H9 (cell line): ENCODE measurements around the gene DCTN3. TPM values are rescaled to one million over a fixed set of nuclear protein-coding genes. Genes with fewer than 3 reads are reported as not detected.
A peak's percentile ranks its signal among the peaks of the same experiment; 100 is the strongest.

Experiments
- DNase-seq: peaks from one replicate; pipeline ENCODE4 v3.0.0-alpha.2; 2017
- H2AFZ ChIP-seq: one replicate; pipeline ENCODE4 v1.6.1; 2013; ENCODE audit warnings: mild to moderate bottlenecking, low read length, control low read depth, moderate library complexity
- H2AK5ac ChIP-seq: 2 replicates; pipeline ENCODE4 v1.6.1; 2013; ENCODE audit warnings: low read length, control low read depth, mixed read lengths; ENCODE audit not compliant: insufficient read length
- H2BK120ac ChIP-seq: one replicate; pipeline ENCODE4 v1.6.1; 2013; ENCODE audit warnings: low read depth, mild to moderate bottlenecking, low read length, control low read depth, inconsistent platforms; ENCODE audit not compliant: poor library complexity, severe bottlenecking
- H2BK12ac ChIP-seq: 2 replicates; pipeline ENCODE4 v1.6.1; 2013; ENCODE audit warnings: low read length, control low read depth, mixed read lengths, low read depth; ENCODE audit not compliant: insufficient read length
- H2BK15ac ChIP-seq: 2 replicates; pipeline ENCODE4 v1.6.1; 2013; ENCODE audit warnings: low read depth, low read length, control low read depth
- H2BK20ac ChIP-seq: one replicate; pipeline ENCODE4 v1.6.1; 2013; ENCODE audit warnings: low read depth, mild to moderate bottlenecking, low read length, control low read depth, inconsistent platforms; ENCODE audit not compliant: poor library complexity, severe bottlenecking
- H2BK5ac ChIP-seq: 2 replicates; pipeline ENCODE4 v1.6.1; 2013; ENCODE audit warnings: low read length, control low read depth, mixed read lengths; ENCODE audit not compliant: insufficient read length
- H3K14ac ChIP-seq: 2 replicates; pipeline ENCODE4 v1.6.1; 2013; ENCODE audit warnings: low read length, control low read depth; ENCODE audit not compliant: insufficient read depth
- H3K18ac ChIP-seq: 2 replicates; pipeline ENCODE4 v1.6.1; 2013; ENCODE audit warnings: low read depth, mild to moderate bottlenecking, mixed read lengths, low read length, control low read depth; ENCODE audit not compliant: insufficient read length
- H3K23ac ChIP-seq: 2 replicates; pipeline ENCODE4 v1.6.1; 2013; ENCODE audit warnings: low read length, control low read depth, mixed read lengths, low read depth; ENCODE audit not compliant: insufficient read length
- H3K23me2 ChIP-seq: 2 replicates; pipeline ENCODE4 v1.6.1; 2013; ENCODE audit warnings: low read depth, mild to moderate bottlenecking, mixed read lengths, low read length, control low read depth; ENCODE audit not compliant: insufficient read length, poor library complexity, severe bottlenecking
- H3K27ac ChIP-seq: 2 replicates; pipeline ENCODE4 v1.5.1; 2013; ENCODE audit warnings: low read length, control low read depth, mixed read lengths, low read depth; ENCODE audit not compliant: insufficient read length
- H3K27me3 ChIP-seq: 2 replicates; pipeline ENCODE4 v1.6.1; 2013; ENCODE audit warnings: low read length, control low read depth, inconsistent platforms; ENCODE audit not compliant: insufficient read depth
- H3K4ac ChIP-seq: 2 replicates; pipeline ENCODE4 v1.6.1; 2013; ENCODE audit warnings: low read depth, mild to moderate bottlenecking, control low read depth, inconsistent platforms, low read length, moderate library complexity
- H3K4me1 ChIP-seq: 2 replicates; pipeline ENCODE4 v1.6.1; 2013; ENCODE audit warnings: low read length, control low read depth, inconsistent platforms; ENCODE audit not compliant: insufficient read depth
- H3K4me2 ChIP-seq: 2 replicates; pipeline ENCODE4 v1.6.1; 2013; ENCODE audit warnings: low read length, control low read depth, mixed read lengths; ENCODE audit not compliant: insufficient read length, insufficient read depth
- H3K56ac ChIP-seq: 2 replicates; pipeline ENCODE4 v1.6.1; 2013; ENCODE audit warnings: low read depth, mild to moderate bottlenecking, mixed read lengths, low read length, control low read depth; ENCODE audit not compliant: insufficient read length
- H3K79me1 ChIP-seq: 2 replicates; pipeline ENCODE4 v1.6.1; 2013; ENCODE audit warnings: low read depth, mild to moderate bottlenecking, moderate library complexity, low read length, control low read depth, inconsistent platforms; ENCODE audit not compliant: insufficient read depth, poor library complexity, severe bottlenecking
- H3K79me2 ChIP-seq: 2 replicates; pipeline ENCODE4 v1.6.1; 2013; ENCODE audit warnings: low read length, control low read depth, inconsistent platforms; ENCODE audit not compliant: insufficient read depth
- H3K9ac ChIP-seq: 2 replicates; pipeline ENCODE4 v1.6.1; 2013; ENCODE audit warnings: low read length, control low read depth, mixed read lengths; ENCODE audit not compliant: insufficient read length; ENCODE audit errors: extremely low read depth
- H3K9me3 ChIP-seq: one replicate; pipeline ENCODE4 v1.6.1; 2013; ENCODE audit warnings: low read depth, low read length, inconsistent platforms; ENCODE audit not compliant: control insufficient read depth
- H3T11ph ChIP-seq: one replicate; pipeline ENCODE4 v1.6.1; 2013; ENCODE audit warnings: mild to moderate bottlenecking, low read length, control low read depth, inconsistent platforms
- H4K20me1 ChIP-seq: one replicate; pipeline ENCODE4 v1.6.1; 2013; ENCODE audit not compliant: control insufficient read depth, insufficient read length, insufficient read depth
- H4K5ac ChIP-seq: 2 replicates; pipeline ENCODE4 v1.6.1; 2013; ENCODE audit warnings: low read depth, mild to moderate bottlenecking, mixed read lengths, low read length, control low read depth; ENCODE audit not compliant: insufficient read length
- H4K8ac ChIP-seq: replicated peaks from 2 replicates; pipeline ENCODE4 v1.6.1; 2013; ENCODE audit warnings: low read length, control low read depth, mixed read lengths, low read depth; ENCODE audit not compliant: insufficient read length
- H4K91ac ChIP-seq: 2 replicates; pipeline ENCODE4 v1.6.1; 2013; ENCODE audit warnings: low read depth, mild to moderate bottlenecking, moderate library complexity, mixed read lengths, low read length, control low read depth; ENCODE audit not compliant: insufficient read length
- H3K27ac Mint-ChIP-seq, 3 experiments: 2 replicates in 2 of 3; 3 replicates in 1 of 3; pipeline ENCODE4 v1.8.0; 2020 to 2021; ENCODE audit warnings: mixed read lengths in 3 of 3, mild to moderate bottlenecking in 1 of 3, moderate library complexity in 1 of 3
- H3K27me3 Mint-ChIP-seq: 2 replicates; pipeline ENCODE4 v1.8.0; 2021; ENCODE audit warnings: low read depth, mild to moderate bottlenecking, moderate library complexity, mixed read lengths
- H3K36me3 Mint-ChIP-seq, 3 experiments: 2 replicates in 2 of 3; 3 replicates in 1 of 3; pipeline ENCODE4 v1.8.0; 2020 to 2021; ENCODE audit warnings: low read depth in 3 of 3, mixed read lengths in 3 of 3; ENCODE audit not compliant: insufficient read depth in 1 of 3
- H3K4me1 Mint-ChIP-seq, 2 experiments: 2 replicates each; pipeline ENCODE4 v1.8.0; 2020; ENCODE audit warnings: mixed read lengths in 2 of 2
- H3K4me3 Mint-ChIP-seq, 2 experiments: 2 replicates in 1 of 2; 3 replicates in 1 of 2; pipeline ENCODE4 v1.8.0; 2020 to 2021; ENCODE audit warnings: mild to moderate bottlenecking in 2 of 2, mixed read lengths in 2 of 2, moderate library complexity in 1 of 2
- H3K9me3 Mint-ChIP-seq, 2 experiments: 2 replicates in 1 of 2; 3 replicates in 1 of 2; pipeline ENCODE4 v1.8.0; 2020; ENCODE audit warnings: mild to moderate bottlenecking in 2 of 2, mixed read lengths in 2 of 2, moderate library complexity in 1 of 2
- WGBS: extraction: QIAGEN DNeasy Blood & Tissue Kit; methylation state at CpG from one replicate; pipeline ENCODE4 v1.1.7; 2013; ENCODE audit warnings: missing lambda C conversion rate, low lambda C conversion rate, mixed read lengths; ENCODE audit not compliant: insufficient read length; ENCODE audit errors: extremely low coverage; 5-methylcytosine and 5-hydroxymethylcytosine counted together
- total RNA-seq: library from RNA; stranded (reverse); gene quantifications from 2 replicates; pipeline ENCODE4 v1.2.1, GENCODE V29; 2021
- TF ChIP-seq, protein P1 (sequence below): fragments of 200-600 bp; sonication (generic); conservative IDR thresholded peaks from 3 replicates; pipeline ENCODE4 v1.8.0; 2021; ENCODE audit warnings: antibody characterized with exemption, mild to moderate bottlenecking

Gene DCTN3
- total RNA-seq, 1 experiment from 2014 or later, result 40.0 TPM

DNA sequence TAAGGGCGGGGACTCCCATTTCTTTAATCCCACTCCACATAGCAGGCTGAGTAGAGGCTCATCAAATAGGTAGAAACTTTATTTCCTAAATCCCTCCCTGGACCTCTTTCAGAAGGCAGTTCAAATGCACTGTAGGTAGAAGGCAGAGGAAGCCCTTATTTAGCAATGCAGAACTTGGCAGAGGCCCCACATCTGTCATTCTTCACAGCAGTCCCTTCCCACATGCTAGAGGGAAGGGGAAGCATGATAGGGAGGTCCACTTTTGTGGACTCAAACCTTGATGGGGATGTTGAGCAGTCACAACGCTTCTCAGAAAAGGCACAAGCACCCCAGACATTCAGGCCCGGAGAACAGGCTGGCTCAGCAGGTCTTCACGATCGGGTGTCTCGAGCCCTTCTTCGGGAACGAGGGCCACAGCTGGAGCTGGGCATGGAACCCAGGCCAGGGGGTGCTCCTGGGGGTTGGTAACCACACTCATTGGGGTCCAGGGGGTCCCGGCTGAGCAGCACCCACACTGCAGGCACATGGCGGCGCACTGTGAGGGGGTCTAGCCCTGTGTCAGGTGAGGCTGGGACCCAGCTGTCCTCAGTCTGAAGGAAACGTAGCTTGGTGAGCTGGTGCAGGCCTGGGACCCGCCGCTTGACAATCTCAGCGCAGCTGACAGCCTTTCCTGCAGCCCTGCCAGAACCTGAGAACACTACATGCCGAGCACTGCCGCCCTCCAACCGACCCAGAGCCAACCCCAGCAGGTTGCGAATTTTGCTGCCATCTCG, 9.7 kb downstream of the DCTN3 start:
- DNase-seq, result peak; percentile 30
- H3K4ac ChIP-seq, result no peak overlapping the region
- no peak overlapping the region for H2BK120ac ChIP-seq
- no peak overlapping the region for H3K18ac ChIP-seq
- Mint-ChIP-seq H3K4me1 (peaks cover 7 to 20% of the 10 kb centered on the region in 2 experiments), H3K4me3 (peak overlapping the region; percentile 88 to 95), H3K36me3 (no peaks in the 10 kb centered on the region), H3K9me3 (no peaks in the 10 kb centered on the region), H3K27me3 (peaks cover 2% of the 10 kb centered on the region; the same call in 1 of the 2 replicates), H3K27ac (no peak overlapping the region; a peak in 1 of 7 replicates)
- H3K79me1 ChIP-seq, result no peaks in the 10 kb centered on the region
- H4K5ac ChIP-seq, result no peak overlapping the region
- H3K9ac ChIP-seq, result no peak overlapping the region
- no peak overlapping the region for H3K14ac ChIP-seq
- no peaks in the 10 kb centered on the region for H3K27me3 ChIP-seq
- no peaks in the 10 kb centered on the region for H4K20me1 ChIP-seq
- H2BK5ac ChIP-seq, result no peak overlapping the region
- H3K4me1 ChIP-seq, result no peaks in the 10 kb centered on the region; the same call in 1 of the 2 replicates
- H4K91ac ChIP-seq, result no peak overlapping the region
- no peak overlapping the region for H3T11ph ChIP-seq
- no peak overlapping the region for H2AFZ ChIP-seq
- H4K8ac ChIP-seq, result no peak overlapping the region
- peaks cover 14% of the 10 kb centered on the region for H3K23me2 ChIP-seq
- H3K79me2 ChIP-seq, result no peaks in the 10 kb centered on the region
- H3K27ac ChIP-seq, result no peak overlapping the region
- peak overlapping the region; percentile 86 for H3K4me2 ChIP-seq
- TF ChIP-seq, protein P1, sequence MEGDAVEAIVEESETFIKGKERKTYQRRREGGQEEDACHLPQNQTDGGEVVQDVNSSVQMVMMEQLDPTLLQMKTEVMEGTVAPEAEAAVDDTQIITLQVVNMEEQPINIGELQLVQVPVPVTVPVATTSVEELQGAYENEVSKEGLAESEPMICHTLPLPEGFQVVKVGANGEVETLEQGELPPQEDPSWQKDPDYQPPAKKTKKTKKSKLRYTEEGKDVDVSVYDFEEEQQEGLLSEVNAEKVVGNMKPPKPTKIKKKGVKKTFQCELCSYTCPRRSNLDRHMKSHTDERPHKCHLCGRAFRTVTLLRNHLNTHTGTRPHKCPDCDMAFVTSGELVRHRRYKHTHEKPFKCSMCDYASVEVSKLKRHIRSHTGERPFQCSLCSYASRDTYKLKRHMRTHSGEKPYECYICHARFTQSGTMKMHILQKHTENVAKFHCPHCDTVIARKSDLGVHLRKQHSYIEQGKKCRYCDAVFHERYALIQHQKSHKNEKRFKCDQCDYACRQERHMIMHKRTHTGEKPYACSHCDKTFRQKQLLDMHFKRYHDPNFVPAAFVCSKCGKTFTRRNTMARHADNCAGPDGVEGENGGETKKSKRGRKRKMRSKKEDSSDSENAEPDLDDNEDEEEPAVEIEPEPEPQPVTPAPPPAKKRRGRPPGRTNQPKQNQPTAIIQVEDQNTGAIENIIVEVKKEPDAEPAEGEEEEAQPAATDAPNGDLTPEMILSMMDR, result no peak
- WGBS, result no CpG with 5 or more reads among the region's 20 CpGs
- no peak overlapping the region for H2BK20ac ChIP-seq
- no peak overlapping the region for H2AK5ac ChIP-seq
- no peak overlapping the region for H2BK15ac ChIP-seq
- no peaks in the 10 kb centered on the region for H3K9me3 ChIP-seq
- H3K23ac ChIP-seq, result no peak overlapping the region
- H2BK12ac ChIP-seq, result no peak overlapping the region
- H3K56ac ChIP-seq, result no peak overlapping the region
